HCT116 (cell line): ENCODE results near the gene CASTOR2.
"Not testable (repeated sequence)": the region's sequence is repeated elsewhere in the genome, so short reads cannot be mapped to it uniquely, and the experiment has no call there.

Experiments used
- ATF3 ChIP-seq: IDR thresholded peaks from 2 replicates; pipeline ENCODE4 v1.6.1; 2012
- CTCF ChIP-seq, 3 experiments: fragments of 200-600 bp in 1 of 3; sonication (generic) in 1 of 3; IDR thresholded peaks in 2 of 3; conservative IDR thresholded peaks in 1 of 3; 2 replicates each; pipeline ENCODE4 v1.5.1; 2012 to 2017; ENCODE audit warnings: low read depth in 2 of 3, low read length in 2 of 3, antibody characterized with exemption in 1 of 3, borderline replicate concordance in 1 of 3, control low read depth in 1 of 3, mild to moderate bottlenecking in 1 of 3, mixed read lengths in 1 of 3, mixed run types in 1 of 3, moderate library complexity in 1 of 3; ENCODE audit not compliant: insufficient read depth in 1 of 3
- JUND ChIP-seq: IDR thresholded peaks from 2 replicates; pipeline ENCODE4 v1.6.1; 2012
- POLR2AphosphoS5 ChIP-seq: IDR thresholded peaks from 2 replicates; pipeline ENCODE4 v1.6.1; 2011; ENCODE audit warnings: mild to moderate bottlenecking, low read depth, low read length, moderate library complexity
- RAD21 ChIP-seq: IDR thresholded peaks from 2 replicates; pipeline ENCODE4 v1.6.1; 2012; ENCODE audit warnings: low read depth, mild to moderate bottlenecking
- SP1 ChIP-seq: IDR thresholded peaks from 2 replicates; pipeline ENCODE4 v1.6.1; 2012; ENCODE audit warnings: low read depth
- ZBTB33 ChIP-seq: IDR thresholded peaks from 2 replicates; pipeline ENCODE4 v1.6.1; 2011; ENCODE audit warnings: mild to moderate bottlenecking, low read length, moderate library complexity; ENCODE audit not compliant: insufficient replicate concordance; ENCODE audit errors: extremely low read depth

DNA sequence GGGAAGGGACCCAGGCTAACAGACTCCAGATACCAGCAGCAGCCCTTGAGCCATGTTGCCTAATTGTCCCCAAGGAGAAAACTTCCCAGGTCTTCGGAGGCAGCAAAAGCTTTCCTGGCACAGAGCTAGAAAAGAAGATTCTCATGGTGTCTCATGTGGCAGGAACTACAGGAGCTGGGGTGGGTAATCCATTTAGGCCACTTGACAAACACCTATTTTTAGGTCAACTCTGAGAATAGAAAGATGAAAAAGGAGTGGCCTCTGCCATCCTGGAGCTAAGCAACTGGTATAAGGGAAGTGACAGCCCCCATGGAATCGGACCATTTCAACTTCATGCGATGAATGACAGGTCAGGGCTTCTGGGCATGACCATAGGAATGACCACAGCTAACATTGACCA lies 16.8 kb upstream of the CASTOR2 start:
- TF ChIP-seq RAD21; SP1; JUND; CTCF (IDR thresholded peaks at IDR 0.05 in 2 of 3, conservative IDR thresholded peaks at IDR 0.05 in 1 of 3; ENCODE audit: borderline replicate concordance in 1 of 3, insufficient read depth in 1 of 3, low read depth in 2 of 3, low read length in 2 of 3); ATF3; ZBTB33; POLR2AphosphoS5: not testable (repeated sequence)
